Measurements from ENCODE around the gene FBXL16. TPM values are rescaled to one million over a fixed set of nuclear protein-coding genes. Genes with fewer than 3 reads are reported as not detected.

Gene FBXL16
- polyA plus RNA-seq, 1 donor (not counting 4 experiments of a cell fraction or from before 2014, with no cell fraction given), result 0.81 TPM

- dilution Hi-C loops (cut with MboI; ENCODE audit: extremely low pct_ligation_motif_present, low sequenced_read_pairs), result no loop called here
- Histone ChIP-seq H3K9me1 (ENCODE audit: control insufficient read depth, extremely low read depth, insufficient read depth, low read length) (no peaks in the 10 kb centered on the region), H3K36me3 (ENCODE audit: control insufficient read depth in 2 of 2, extremely low read depth in 1 of 2, insufficient read depth in 2 of 2, low read length in 2 of 2) (no peaks in the 10 kb centered on the region), H3K79me2 (ENCODE audit: control insufficient read depth, insufficient read depth, low read length) (no peaks in the 10 kb centered on the region), H3K9me3 (ENCODE audit: control insufficient read depth, low read depth, low read length) (no peaks in the 10 kb centered on the region), H4K20me1 (ENCODE audit: control insufficient read depth, extremely low read depth, insufficient read depth, low read length) (no peaks in the 10 kb centered on the region), H3K9ac (ENCODE audit: control insufficient read depth, extremely low read depth, insufficient read depth, low read length) (no peak overlapping the region), H3K4me2 (ENCODE audit: control insufficient read depth, extremely low read depth, insufficient read depth, low read depth, low read length) (no peak overlapping the region), H3K4me1 (ENCODE audit: control insufficient read depth, extremely low read depth, insufficient read depth, low read length) (peaks cover 2% of the 10 kb centered on the region), H3K27ac (ENCODE audit: control insufficient read depth, insufficient read depth, low read length) (no peak overlapping the region), H3K27me3 (ENCODE audit: control insufficient read depth, extremely low read depth, insufficient read depth, low read length) (peaks cover 9% of the 10 kb centered on the region), H2AFZ (ENCODE audit: control insufficient read depth, low read length) (no peak overlapping the region), H3K4me3 (ENCODE audit: control insufficient read depth in 2 of 3, extremely low read depth in 1 of 3, insufficient read depth in 2 of 3, low read depth in 1 of 3, low read length in 3 of 3) (no peak overlapping the region)
- FAIRE-seq (no peak), DNase-seq (ENCODE audit: low read depth, low spot score) (no peak)
- TF ChIP-seq EZH2 (IDR thresholded peaks at IDR 0.05; ENCODE audit: low read length) (no peak), CTCF (optimal IDR thresholded peaks at IDR 0.05 in 1 of 3, IDR thresholded peaks at IDR 0.05 in 1 of 3, conservative IDR thresholded peaks at IDR 0.05 in 1 of 3; ENCODE audit: extremely low read depth in 1 of 3, insufficient read depth in 2 of 3, low read length in 3 of 3) (no peak)
Measured at GRCh38 chr16:750485-750884, 44.9 kb upstream of the FBXL16 start.

- DNase-seq (ENCODE audit: low read depth, low spot score), result no peak
- no peak overlapping the region for H2AFZ ChIP-seq (ENCODE audit: control insufficient read depth, low read length)
- H3K9ac ChIP-seq (ENCODE audit: control insufficient read depth, extremely low read depth, insufficient read depth, low read length), result no peak overlapping the region
Measured at GRCh38 chr16:749010-749409, 43.4 kb upstream of the FBXL16 start.

More at GRCh38 chr16:749010-749409, 43.4 kb upstream of the FBXL16 start:
- Histone ChIP-seq H3K4me3 (ENCODE audit: control insufficient read depth in 2 of 3, extremely low read depth in 1 of 3, insufficient read depth in 2 of 3, low read depth in 1 of 3, low read length in 3 of 3) (no peak overlapping the region), H3K4me2 (ENCODE audit: control insufficient read depth, extremely low read depth, insufficient read depth, low read depth, low read length) (no peak overlapping the region), H3K9me1 (ENCODE audit: control insufficient read depth, extremely low read depth, insufficient read depth, low read length) (no peaks in the 10 kb centered on the region), H4K20me1 (ENCODE audit: control insufficient read depth, extremely low read depth, insufficient read depth, low read length) (no peaks in the 10 kb centered on the region), H3K4me1 (ENCODE audit: control insufficient read depth, extremely low read depth, insufficient read depth, low read length) (peaks cover under 1% of the 10 kb centered on the region), H3K27ac (ENCODE audit: control insufficient read depth, insufficient read depth, low read length) (no peak overlapping the region), H3K27me3 (ENCODE audit: control insufficient read depth, extremely low read depth, insufficient read depth, low read length) (peaks cover 9% of the 10 kb centered on the region), H3K9me3 (ENCODE audit: control insufficient read depth, low read depth, low read length) (no peaks in the 10 kb centered on the region), H3K79me2 (ENCODE audit: control insufficient read depth, insufficient read depth, low read length) (no peaks in the 10 kb centered on the region), H3K36me3 (ENCODE audit: control insufficient read depth in 2 of 2, extremely low read depth in 1 of 2, insufficient read depth in 2 of 2, low read length in 2 of 2) (no peaks in the 10 kb centered on the region)
- dilution Hi-C loops (cut with MboI; ENCODE audit: extremely low pct_ligation_motif_present, low sequenced_read_pairs), result no loop called here
- no peak for TF ChIP-seq EZH2 (IDR thresholded peaks at IDR 0.05; ENCODE audit: low read length)
- TF ChIP-seq CTCF (optimal IDR thresholded peaks at IDR 0.05 in 1 of 3, IDR thresholded peaks at IDR 0.05 in 1 of 3, conservative IDR thresholded peaks at IDR 0.05 in 1 of 3; ENCODE audit: extremely low read depth in 1 of 3, insufficient read depth in 2 of 3, low read length in 3 of 3), result no peak
- no peak for FAIRE-seq

All from keratinocyte (primary cell).